ENCODE data around the gene TMEM150A. TPM values are rescaled to one million over a fixed set of nuclear protein-coding genes. Genes with fewer than 3 reads are reported as not detected.
"Not testable (repeated sequence)": the region's sequence is repeated elsewhere in the genome, so short reads cannot be mapped to it uniquely, and the experiment has no call there.

TMEM150A gene
- total RNA-seq, 6 experiments from 2014 or later: 20.0 to 26.7 (median 21.9) TPM

GRCh38 chr2:85604568-85605339 lies 2.3 kb upstream of the TMEM150A start:
- H3K4me3 ChIP-seq: peak overlapping the region in 1 of 3 donors; percentile 2
- DNase-seq: no peak
- peak in 2 of 4 donors; percentile 14 to 26 for ATAC-seq
- H3K27me3 ChIP-seq: no peaks in the 10 kb centered on the region
- peaks cover 0 to 42% (median 13%) of the 10 kb centered on the region in 4 donors for H3K4me1 ChIP-seq
- WGBS (ENCODE audit: insufficient coverage, low coverage, low lambda C conversion rate, missing lambda C conversion rate): 17% methylated on average over 5 of the region's 6 CpGs
- TF ChIP-seq CTCF (IDR thresholded peaks at IDR 0.05): no peak
- TF ChIP-seq POLR2A (IDR thresholded peaks at IDR 0.05): peak; percentile 26
- H3K27ac ChIP-seq: peak overlapping the region in 2 of 3 donors; percentile 38 to 53
- intact Hi-C loops (cut with DNase I): no loop called here
- peaks cover 0 to 20% (median 2%) of the 10 kb centered on the region in 4 donors for H3K36me3 ChIP-seq
- no peaks in the 10 kb centered on the region for H3K9me3 ChIP-seq

- Histone ChIP-seq H3K27ac (peak overlapping the region in 1 of 3 donors; percentile 53), H3K36me3 (peaks cover 0 to 20% (median 2%) of the 10 kb centered on the region in 4 donors), H3K4me3 (peak overlapping the region in 1 of 3 donors; percentile 83), H3K4me1 (peaks cover 0 to 42% (median 13%) of the 10 kb centered on the region in 4 donors)
- H3K9me3 ChIP-seq; intact Hi-C loops (cut with DNase I); ATAC-seq; DNase-seq; H3K27me3 ChIP-seq: not testable (repeated sequence)
- 32% methylated on average over 3 of the region's 3 CpGs for WGBS (ENCODE audit: insufficient coverage, low coverage, low lambda C conversion rate, missing lambda C conversion rate)
Observed at GRCh38 chr2:85604133-85604444, 1.6 kb upstream of the TMEM150A start.

- TF ChIP-seq CTCF (IDR thresholded peaks at IDR 0.05) (no peak), POLR2A (IDR thresholded peaks at IDR 0.05) (no peak)
- WGBS (ENCODE audit: insufficient coverage, low coverage, low lambda C conversion rate, missing lambda C conversion rate): 15% methylated on average over 8 of the region's 36 CpGs
- intact Hi-C loops (cut with DNase I): no loop called here
- ATAC-seq: peak; percentile 54 to 74 (median 69)
- Histone ChIP-seq H3K4me3 (peak overlapping the region; percentile 67 to 83 (median 81)), H3K27ac (peak overlapping the region; percentile 72 to 78 (median 74)), H3K27me3 (no peaks in the 10 kb centered on the region), H3K4me1 (peaks cover 0 to 52% (median 21%) of the 10 kb centered on the region in 4 donors), H3K9me3 (no peaks in the 10 kb centered on the region), H3K36me3 (peaks cover 0 to 26% (median 3%) of the 10 kb centered on the region in 4 donors)
- peak; percentile 77 to 84 (median 83) for DNase-seq
Observed at GRCh38 chr2:85601771-85602475, 575 bp downstream of the TMEM150A start.

DNA sequence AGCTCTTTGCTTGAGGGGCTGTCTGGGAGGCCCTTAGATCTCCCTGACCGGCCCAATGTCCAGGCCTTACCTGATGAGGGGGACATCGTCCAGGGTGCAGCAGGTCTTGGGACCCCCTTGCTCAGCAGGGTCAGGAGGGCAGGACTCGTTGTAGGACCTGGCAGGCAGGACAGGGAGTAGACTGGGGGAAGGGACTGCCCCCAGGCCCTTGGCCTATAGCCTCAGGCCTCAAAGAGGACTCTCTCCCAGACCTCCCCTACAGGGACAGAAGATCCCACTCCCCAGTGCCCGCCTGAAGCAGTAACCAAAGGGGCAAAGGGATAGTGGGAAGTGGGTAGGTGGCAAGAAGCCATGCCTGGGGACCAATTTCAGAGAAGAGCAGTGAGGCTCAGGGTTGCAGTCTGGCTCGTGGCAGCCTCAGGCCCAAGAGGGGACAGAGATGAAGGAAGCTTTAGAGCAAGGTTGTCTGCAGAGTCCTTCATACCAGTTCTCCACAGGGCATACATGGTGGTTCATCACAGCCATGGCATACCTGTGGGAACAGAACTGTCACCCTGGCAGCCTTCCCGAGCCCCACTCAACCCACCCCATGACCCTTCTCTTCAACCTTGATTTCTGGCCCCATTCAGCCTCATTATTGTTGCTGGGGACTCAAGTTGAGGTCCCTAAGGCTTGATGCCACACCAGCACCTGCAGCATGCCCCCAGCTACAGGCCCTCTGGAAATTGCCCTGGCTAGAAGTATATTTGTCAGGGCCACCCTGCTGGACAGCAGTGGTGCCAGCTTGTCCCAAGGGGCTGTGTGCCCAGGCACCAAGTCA lies 1.3 kb downstream of the TMEM150A start:
- Histone ChIP-seq H3K27me3 (no peaks in the 10 kb centered on the region), H3K36me3 (peaks cover 0 to 26% (median 3%) of the 10 kb centered on the region in 4 donors), H3K9me3 (no peaks in the 10 kb centered on the region), H3K27ac (no peak overlapping the region), H3K4me3 (peak overlapping the region; percentile 67 to 83 (median 81)), H3K4me1 (peaks cover 0 to 57% (median 25%) of the 10 kb centered on the region in 4 donors)
- WGBS (ENCODE audit: insufficient coverage, low coverage, low lambda C conversion rate, missing lambda C conversion rate): 63% methylated on average over 3 of the region's 6 CpGs
- intact Hi-C loops (cut with DNase I): no loop called here
- TF ChIP-seq CTCF (IDR thresholded peaks at IDR 0.05) (no peak), POLR2A (IDR thresholded peaks at IDR 0.05) (no peak)
- DNase-seq (no peak), ATAC-seq (no peak)
